GM19328 (cell line): ENCODE measurements around the gene SNX9.
A peak's percentile ranks its signal among the peaks of the same experiment; 100 is the strongest.
"Not testable (repeated sequence)": the region's sequence is repeated elsewhere in the genome, so short reads cannot be mapped to it uniquely, and the experiment has no call there.

Experiments used
- ATAC-seq: cut with Tn5 transposase; IDR thresholded peaks from one replicate; pipeline ENCODE4 v1.9.1; 2021; ENCODE audit warnings: mild to moderate bottlenecking, moderate library complexity; ENCODE audit not compliant: unreplicated experiment

SNX9 gene

DNA sequence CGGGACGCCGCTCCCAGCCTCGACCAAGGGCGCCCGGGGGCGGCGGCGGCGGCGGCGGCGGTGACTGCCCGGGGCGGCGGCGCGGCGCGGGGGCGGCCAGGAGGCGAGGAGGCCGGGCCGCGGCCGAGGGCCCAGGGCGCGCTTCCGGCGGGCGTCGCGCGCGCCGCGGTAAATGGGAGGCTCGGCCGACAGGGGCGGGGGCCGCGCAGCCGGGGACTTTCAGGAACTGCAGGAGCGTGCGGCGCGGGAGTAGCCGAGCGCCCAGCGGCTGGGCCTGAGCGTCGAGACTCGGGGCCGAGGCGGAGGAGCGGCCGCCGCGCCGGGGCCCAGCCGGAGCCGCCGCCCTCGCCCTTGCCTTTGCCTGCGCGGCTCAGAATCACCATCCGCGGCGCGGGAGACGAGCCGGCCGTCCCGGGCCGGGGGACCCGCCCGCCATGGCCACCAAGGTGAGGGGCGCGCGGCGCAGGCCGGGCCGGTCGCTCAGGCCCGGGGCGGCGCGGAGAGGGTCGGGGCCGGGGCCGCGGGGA lies at the start of gene SNX9:
Gene SNX9, plus strand, starts transcription at position 246 of the 527 bp plus-strand sequence. Its CDS starts 189 bp downstream, at position 435.
- peak; percentile 68 for ATAC-seq

DNA sequence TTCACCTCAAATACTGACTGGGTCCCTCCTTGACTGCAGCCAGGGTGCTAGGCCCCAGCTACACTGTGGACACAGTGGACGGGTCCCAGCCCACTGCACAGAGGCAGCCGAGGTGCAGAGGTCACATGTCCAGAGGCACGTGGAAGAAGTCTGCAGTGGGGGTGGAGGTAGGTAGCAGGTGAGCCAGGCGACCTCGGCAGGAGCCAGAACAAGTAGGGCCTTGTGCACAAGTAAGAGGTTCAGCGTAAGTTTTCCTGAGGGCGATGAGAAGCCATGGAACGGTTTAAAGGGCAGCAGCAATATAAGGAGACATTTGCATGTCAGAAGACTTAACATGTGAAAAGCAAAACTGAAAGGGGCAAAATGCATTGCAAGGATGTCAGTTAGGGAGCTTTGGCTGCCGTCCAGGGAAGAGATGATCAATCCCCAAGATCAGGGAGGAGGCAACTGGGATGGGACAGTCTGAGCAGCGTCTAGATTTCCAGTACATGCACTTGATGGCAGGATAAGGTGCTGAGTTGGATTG lies 49.7 kb upstream of the SNX9 start:
- ATAC-seq = no peak

DNA sequence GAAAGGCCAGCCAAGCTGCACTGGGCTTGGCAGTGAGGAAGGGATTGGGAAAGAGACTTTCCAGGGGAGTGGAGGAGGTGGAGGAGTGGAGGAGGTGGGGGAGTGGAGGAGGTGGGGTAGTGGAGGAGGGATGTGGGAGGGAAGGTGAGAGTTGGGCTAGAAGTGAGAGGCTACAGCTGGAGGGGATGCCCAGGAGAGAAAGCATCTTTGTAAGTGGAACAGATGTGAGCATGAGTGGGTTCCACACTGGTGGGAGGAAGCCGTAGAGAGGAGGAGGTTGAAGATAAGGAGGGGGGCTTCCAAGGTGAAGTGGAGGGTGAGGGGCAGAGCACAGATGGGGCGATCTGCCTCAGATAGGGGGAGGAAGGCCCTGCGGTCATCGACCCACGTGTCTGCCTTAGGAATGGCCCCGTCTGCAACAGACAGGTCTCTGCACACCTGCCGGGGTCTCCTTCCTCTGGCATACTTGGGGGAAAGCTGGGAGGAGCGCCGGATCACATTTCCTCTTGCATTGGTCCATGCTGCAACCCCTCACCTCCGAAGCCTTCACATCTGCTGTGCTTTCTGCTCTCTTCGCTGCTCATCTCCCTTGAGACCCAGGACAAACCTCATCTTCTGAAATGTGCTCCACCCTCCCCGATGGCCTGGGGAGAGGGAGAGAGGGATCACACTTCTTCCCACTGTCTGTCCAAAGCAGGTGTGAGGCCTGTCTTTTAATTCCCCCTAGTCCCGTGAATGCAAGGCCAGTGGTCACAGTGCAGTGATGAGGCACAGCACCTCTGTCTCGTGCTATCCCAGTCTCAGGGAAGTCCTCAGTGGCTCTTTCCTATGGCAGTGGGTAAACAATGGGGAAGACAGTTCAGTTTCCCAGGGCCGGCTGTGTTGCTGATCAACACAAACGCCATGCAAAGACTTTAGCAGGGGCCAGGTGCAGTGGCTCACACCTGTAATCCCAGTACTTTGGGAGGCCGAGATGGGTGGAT lies 48.6 kb upstream of the SNX9 start:
- ATAC-seq = no peak

DNA sequence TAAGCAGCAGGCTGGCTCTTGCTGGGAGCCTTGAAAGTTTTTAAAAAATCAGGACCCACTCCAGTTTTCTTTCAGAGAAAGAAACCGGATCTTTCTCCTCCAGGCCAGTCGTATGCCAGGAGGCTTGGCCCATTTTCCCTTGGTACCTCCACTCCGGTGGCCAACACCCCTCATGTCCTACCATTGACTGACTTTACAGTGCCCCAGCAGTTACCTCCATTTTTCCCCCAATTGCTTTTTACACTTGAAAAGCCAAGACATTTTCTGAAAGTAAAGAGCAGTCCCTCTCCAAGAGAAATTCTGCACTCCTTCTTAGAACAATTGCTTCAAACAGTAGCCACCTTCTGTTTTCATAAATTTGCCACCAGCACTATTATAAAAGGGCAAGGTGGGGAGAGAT lies 47.7 kb upstream of the SNX9 start:
- ATAC-seq = no peak

DNA sequence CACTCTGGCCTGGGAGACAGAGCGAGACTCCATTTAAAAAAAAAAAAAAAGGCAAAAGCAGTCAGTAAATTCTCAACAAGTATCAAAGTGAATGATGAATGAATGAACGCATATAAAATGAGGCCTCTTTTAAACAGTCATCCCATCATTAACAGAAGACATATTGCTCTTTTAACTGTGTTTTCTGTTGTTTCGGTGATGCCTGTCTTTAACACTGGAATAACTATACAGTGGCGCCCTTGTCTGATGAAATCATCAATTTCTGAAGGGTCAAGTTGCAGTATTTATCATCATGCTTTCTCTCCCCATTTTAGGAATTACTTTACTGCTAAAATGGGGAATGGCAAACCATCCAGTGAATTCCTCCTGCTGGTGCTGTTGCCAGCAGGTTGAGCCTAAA lies 45.7 kb upstream of the SNX9 start:
- ATAC-seq = no peak

DNA sequence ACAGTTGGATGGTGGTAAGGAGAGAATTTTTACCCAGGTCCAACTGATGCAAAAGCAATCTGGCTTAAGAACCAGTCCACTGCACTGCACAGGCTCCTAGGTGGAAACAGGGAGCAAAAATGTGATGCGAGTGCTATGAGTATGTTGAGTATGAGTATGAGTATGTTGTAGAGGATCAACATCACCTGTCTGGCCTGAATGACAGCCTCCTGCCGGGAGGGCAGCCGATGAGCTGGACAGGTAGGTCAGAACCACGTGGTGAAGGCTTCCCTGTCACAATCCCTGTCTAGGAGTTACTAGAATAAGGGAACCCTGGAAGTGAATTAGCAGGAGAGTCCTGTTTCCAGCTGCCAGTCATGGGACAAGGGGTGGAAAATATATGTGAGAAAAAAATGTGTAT lies 44.3 kb upstream of the SNX9 start:
- ATAC-seq = no peak

DNA sequence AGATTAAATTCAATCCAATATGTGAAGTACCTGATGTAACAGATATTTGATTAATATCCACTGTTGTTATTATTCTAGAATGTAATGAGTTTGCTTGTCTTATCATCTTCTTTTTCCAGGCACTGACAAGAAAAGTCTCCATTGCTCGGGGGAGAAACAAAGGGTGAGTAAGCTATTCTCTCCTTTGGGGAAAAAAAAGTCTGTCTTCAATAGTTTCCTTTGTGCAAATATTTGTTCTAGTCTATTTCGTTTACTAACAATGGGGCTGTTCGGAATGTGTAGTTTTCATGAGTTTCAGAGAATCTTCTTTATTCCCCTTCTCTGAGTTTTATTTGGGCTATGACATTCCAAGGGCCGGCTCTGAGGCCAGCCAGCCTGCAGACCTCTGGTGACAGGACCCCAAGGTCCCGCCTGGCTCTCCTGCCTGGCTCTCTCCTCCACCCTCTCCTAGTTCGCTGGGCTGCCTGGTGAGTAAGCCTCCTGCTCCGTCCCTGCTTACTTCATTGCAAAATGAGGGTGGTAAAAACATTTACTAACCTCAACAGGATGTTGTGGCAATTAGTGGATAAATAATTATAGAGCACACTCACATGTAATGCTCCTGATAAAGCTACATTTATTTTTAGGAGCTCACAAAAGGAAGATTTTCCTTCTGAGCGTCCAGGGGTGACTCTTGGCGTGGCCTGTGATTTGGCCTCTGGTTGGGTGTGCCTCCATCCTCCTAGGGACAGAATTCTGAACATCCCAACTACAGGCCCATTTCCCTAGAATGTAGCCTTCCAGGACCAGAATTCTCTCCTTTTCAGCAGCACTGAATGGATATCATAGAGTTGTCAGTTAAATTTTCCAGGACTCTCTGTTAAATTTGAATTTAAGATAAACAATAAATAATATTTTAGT lies 43.1 kb upstream of the SNX9 start:
- no peak for ATAC-seq

DNA sequence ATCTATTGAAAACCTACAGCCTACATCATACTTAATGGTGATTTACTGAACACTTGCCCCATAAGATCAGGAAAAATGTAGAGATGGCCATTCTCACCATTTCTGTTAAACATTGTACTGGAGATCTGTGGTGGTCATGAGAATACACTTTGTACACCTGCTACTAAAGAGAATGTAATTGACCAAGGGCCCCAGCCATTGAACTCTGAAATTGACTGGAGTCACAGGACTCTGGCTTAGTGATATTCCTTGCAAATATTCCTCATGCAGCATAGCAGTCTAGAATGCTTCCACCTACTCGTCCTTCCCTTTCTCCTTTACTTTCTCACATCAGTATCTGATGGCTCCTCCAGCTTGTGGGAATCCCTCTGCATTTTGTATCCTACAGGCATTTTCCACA lies 37.4 kb upstream of the SNX9 start:
- no peak for ATAC-seq

DNA sequence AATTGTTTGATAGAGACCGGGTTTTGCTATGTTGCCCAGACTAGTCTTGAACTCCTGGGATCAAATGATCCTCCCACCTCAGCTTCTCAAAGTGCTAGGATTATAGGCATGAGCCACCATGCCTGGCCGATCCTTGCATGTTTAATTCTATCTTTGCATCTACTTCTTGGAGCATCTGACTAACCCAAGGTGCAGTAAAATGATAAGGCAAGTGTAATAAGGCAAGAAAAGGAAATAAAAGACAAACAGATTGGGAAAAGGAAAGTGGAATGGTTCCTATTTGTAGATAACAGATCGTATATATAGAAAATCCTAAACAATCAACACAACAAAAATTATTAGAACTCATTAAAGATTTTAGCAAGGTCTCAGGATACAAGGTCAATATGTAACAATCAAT lies 36.8 kb upstream of the SNX9 start:
- ATAC-seq = no peak

DNA sequence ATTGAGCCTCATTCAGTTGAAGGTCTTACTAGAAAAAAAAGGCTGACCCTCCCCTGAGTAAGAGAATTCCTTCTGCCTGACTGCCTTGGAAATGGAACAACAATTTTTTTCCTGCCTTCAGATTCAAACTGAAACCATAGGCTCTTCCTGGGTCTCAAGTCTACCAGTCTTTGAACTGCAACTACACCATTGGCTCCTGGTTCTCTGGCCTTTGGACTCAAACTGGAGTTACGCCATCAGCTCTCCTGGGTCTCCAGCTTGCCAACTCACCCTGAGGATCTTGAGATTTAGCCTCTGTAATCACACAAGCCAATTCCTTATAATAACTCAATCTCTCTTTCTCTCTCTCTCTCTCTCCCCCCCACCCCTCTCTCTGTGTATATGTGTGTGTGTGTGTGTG lies 36.0 kb upstream of the SNX9 start:
- ATAC-seq = no peak

DNA sequence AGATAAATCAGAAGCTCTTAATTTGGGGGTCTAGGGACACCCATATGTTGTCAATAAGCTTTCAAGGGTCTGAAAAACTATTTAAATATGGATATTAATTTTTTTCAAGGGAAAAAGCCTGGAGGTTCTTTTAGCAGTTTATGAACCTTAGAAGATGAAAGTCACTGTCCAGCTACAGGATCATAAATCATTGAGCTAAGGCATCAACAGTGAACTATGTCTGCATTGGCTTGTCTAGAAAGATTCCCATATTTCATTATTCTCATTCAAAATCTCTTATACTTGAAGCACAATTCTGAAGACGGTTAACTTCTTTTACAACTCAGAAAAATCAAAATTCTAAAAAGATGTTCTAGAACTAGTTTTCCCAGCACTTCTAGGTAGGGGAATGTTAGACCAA lies 34.9 kb upstream of the SNX9 start:
- ATAC-seq = no peak

DNA sequence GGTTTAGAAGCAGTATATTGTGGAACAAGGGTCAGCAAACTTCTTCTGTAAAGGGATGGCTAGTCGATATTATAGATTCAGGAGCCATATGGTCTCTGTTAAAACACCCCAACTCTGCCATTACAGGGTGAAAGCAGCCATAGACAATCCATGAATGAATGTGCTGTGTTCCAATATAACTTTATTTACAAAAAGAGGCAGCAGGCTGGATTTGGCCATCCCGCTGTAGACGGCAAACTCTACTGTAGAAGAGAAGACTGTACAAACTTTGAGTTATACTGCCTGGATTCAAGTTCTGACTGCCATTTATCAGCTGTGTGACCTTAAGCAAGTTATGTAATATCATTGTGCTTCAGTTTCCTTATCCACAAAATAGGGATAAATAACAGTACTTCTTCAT lies 33.7 kb upstream of the SNX9 start:
- no peak for ATAC-seq

DNA sequence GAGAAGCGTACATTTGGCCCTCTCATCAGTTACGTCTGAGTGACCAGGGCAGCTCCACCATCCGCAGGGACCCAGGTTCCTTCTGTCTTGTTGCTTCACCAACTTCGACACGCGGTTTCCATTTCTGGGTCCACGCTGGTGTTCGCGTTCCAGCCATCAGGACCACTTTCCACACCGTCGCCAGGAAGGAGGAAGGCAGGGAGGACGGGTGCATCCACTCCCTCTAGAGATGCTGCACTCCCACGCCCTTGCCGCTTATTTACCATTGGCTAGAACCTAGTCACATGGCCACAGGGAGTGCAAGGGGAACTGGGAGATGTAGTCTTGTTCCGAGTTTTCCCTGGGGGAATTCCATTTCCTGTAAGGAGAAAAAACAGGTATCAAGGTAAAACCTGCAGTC lies 33.2 kb upstream of the SNX9 start:
- ATAC-seq = no peak

DNA sequence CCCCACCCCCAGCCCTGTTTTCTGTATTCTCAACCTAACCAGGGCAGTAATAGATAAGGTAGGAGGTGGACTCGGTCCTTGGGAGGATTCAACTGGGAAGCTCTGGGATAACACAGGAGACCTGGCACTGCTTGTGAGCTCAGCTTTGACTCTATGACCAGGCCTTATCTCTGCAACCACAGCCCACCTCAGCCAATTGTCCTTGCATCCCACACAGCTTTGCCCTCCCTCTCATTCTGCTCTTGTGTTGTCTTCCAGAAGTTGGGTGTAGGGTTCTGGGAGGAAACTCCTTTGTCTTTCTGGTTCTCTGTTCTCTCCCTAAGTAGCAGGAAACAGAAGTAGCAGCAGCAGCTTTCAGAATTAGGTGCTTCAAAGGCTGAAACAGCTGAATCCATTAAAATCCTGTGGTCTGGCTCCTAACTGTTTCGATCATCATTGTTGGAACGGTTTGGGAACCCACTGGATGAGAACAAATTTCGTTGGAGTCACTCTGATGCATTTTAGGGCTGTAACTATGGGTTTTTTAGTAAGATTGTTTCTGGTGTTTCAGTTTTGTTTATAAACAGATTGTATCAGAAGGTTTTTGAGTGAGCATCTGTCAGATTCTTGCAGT lies 32.4 kb upstream of the SNX9 start:
- no peak for ATAC-seq

DNA sequence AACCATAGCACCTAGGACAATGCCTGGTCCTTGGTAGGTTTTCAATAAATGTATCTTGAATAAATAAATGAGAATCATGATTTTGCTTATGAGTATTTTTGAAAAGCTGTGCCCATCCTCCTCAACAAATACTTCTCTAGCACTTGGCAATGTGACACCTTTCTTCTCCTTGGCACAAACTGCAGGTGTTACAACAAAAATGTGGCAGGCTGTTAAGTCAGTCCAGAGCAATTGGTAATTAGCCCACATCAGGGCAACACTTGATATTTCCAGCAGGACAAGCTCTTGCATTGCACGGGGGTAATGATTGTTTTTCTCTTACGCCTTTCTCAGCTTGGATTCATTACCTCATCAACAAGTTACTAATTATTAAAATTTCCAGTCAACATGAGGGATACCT lies 31.6 kb upstream of the SNX9 start:
- ATAC-seq = no peak

DNA sequence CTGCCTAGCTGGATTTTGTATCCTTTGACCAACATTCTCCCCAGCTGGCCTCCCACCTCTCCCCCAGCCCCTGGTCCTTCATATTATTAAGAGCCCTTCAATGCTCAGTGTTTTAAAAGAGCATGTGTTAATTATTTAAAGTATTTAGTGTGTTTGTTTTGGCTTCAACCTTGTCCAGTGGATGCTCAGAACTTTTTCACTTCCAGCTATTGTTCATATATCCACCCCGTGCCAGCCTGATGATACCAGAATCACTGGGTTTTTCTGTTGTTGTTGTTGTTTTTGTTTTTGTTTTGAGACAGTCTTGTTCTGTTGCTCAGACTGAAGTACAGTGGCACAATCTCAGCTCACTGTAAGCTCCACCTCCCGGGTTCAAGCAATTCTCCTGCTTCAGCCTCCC lies 30.4 kb upstream of the SNX9 start:
- no peak for ATAC-seq

DNA sequence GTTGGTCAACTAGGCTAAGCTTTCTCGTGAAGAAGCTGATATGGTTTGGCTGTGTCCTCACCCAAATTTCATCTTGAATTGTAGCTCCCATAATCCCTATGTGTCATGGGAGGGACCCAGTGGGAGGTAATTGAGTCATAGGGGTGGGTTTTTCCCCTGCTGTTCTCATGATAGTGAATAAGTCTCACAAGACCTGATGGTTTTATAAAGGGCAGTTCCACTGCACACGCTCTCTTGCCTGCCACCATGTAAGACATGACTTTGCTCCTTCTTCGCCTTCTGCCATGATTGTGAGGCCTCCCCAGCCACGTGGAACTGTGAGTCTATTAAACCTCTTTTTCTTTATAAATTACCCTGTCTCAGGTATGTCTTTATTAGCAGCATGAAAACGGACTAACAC lies 29.0 kb upstream of the SNX9 start:
- ATAC-seq = not testable (repeated sequence)

DNA sequence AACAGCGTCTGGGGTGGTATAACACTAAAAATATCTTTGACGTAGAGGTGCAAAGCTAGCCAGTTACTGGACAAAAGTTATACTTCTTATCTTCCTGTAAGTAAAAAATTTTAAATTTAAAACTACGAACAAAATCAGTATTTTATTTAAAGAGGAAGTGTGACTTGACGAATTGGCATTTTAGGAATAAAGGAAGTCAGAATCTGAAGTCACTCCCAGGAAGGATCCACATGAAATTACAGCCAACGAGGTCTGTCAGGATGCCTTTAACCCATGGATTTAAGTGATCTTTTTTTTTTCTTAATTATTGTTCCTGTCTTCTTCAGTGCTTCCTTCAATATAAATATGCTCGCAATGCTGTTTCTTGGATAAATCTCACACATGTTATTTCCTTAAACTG lies 27.2 kb upstream of the SNX9 start:
- no peak for ATAC-seq

DNA sequence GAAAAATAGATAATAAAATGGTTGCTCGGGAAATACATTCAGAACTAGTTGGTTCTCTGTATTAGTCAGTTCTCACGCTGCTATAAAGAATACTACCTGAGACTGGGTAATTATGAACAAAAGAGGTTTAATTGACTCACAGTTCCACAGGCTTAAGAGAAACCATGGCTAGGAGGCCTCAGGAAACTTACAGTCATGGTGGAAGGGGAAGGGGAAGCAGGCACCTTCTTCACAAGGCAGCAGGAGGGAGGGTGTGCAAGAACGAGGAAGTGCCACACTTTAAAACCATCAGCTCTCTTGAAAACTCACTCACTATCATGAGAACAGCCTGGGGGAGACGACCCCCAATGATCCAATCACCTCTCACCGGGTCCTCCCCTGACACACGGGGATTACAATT lies 24.2 kb upstream of the SNX9 start:
- no peak for ATAC-seq

DNA sequence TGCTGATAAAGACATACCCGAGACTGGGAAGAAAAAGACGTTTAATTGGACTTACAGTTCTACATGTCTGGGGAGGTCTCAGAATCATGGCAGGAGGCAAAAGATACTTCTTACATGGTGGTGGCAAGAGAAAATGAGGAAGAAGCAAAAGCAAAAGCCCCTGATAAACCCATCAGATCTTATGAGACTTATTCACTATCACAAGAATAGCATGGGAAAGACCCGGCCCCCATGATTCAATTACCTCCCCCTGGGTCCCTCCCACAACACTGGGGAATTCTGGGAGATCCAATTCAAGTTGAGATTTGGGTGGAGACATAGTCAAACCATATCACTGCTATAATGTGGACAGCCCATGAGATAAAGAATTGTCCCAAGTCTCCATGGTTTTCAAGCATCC lies 23.5 kb upstream of the SNX9 start:
- ATAC-seq = not testable (repeated sequence)
